Body of pancreas (tissue), 4 donors: ENCODE data around the gene USP48.

ENCODE experiments used
- POLR2A ChIP-seq, 3 donors: fragments of 450-650 bp; IDR thresholded peaks; one replicate each; pipeline ENCODE4 v1.6.1; 2016; ENCODE audit warnings: antibody characterized with exemption in 3 of 3, mild to moderate bottlenecking in 2 of 3
- TF ChIP-seq, protein P1 (sequence below), 7 experiments: fragments of 450-650 bp in 4 of 7; fragments of 200-600 bp in 3 of 7; sonication (generic) in 3 of 7; IDR thresholded peaks; one replicate each; pipeline ENCODE4 v1.5.1; 2016 to 2019; ENCODE audit warnings: antibody characterized with exemption in 7 of 7

- TF ChIP-seq, protein P1, sequence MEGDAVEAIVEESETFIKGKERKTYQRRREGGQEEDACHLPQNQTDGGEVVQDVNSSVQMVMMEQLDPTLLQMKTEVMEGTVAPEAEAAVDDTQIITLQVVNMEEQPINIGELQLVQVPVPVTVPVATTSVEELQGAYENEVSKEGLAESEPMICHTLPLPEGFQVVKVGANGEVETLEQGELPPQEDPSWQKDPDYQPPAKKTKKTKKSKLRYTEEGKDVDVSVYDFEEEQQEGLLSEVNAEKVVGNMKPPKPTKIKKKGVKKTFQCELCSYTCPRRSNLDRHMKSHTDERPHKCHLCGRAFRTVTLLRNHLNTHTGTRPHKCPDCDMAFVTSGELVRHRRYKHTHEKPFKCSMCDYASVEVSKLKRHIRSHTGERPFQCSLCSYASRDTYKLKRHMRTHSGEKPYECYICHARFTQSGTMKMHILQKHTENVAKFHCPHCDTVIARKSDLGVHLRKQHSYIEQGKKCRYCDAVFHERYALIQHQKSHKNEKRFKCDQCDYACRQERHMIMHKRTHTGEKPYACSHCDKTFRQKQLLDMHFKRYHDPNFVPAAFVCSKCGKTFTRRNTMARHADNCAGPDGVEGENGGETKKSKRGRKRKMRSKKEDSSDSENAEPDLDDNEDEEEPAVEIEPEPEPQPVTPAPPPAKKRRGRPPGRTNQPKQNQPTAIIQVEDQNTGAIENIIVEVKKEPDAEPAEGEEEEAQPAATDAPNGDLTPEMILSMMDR (IDR thresholded peaks at IDR 0.05), result no peak
- TF ChIP-seq POLR2A (IDR thresholded peaks at IDR 0.05), result no peak
Observed at GRCh38 chr1:21823206-21823979, 40.4 kb upstream of the USP48 start.
